PC-9 (cell line): ENCODE results near the gene GRIPAP1. TPM values are rescaled to one million over a fixed set of nuclear protein-coding genes. Genes with fewer than 3 reads are reported as not detected.

Experiments
- BruUV-seq: library from RNA; stranded (reverse); fragments of 400-500 nt; replicated peaks from 2 replicates; lab custom pipeline; 2021; lab: Mats Ljungman, UMichigan
- CTCF ChIA-PET: fragments of 300-600 bp; sonication (Branson Sonifier 250); formaldehyde crosslinking; loops from one replicate; lab custom pipeline; 2022; ENCODE audit warnings: antibody characterized with exemption; lab: Charles Lee
- POLR2A ChIA-PET: fragments of 300-600 bp; sonication (Branson Sonifier 250); formaldehyde crosslinking; loops from one replicate; lab custom pipeline; 2022; ENCODE audit warnings: antibody characterized with exemption; ENCODE audit not compliant: unreplicated experiment; lab: Charles Lee
- DNase-seq, 2 experiments: peaks; one replicate each; pipeline versions ENCODE4 v3.0.0 to v3.0.0-alpha.2; 2015 to 2022; ENCODE audit warnings: mixed read lengths in 1 of 2
- H2AFZ ChIP-seq: fragments of 200-600 bp; sonication (generic); 2 replicates; pipeline ENCODE4 v1.8.1; 2017; ENCODE audit warnings: antibody characterized with exemption
- H3F3A ChIP-seq: fragments of 200-600 bp; sonication (generic); 2 replicates; pipeline ENCODE4 v1.8.1; 2017; ENCODE audit warnings: antibody characterized with exemption, mild to moderate bottlenecking, low read depth; ENCODE audit not compliant: insufficient read depth
- H3K27ac ChIP-seq: fragments of 200-600 bp; sonication (generic); 2 replicates; pipeline ENCODE4 v1.6.1; 2016; ENCODE audit warnings: mixed run types
- H3K27me3 ChIP-seq: fragments of 200-600 bp; sonication (generic); 2 replicates; pipeline ENCODE4 v1.6.1; 2016; ENCODE audit warnings: low read depth, mixed run types; ENCODE audit not compliant: insufficient read depth
- H3K36me3 ChIP-seq: fragments of 200-600 bp; sonication (generic); 2 replicates; pipeline ENCODE4 v1.6.1; 2016; ENCODE audit warnings: low read depth, mixed run types
- H3K4me1 ChIP-seq: fragments of 200-600 bp; sonication (generic); replicated peaks from 2 replicates; pipeline ENCODE4 v1.6.1; 2016; ENCODE audit warnings: mixed run types; ENCODE audit not compliant: insufficient read depth
- H3K4me2 ChIP-seq: fragments of 200-600 bp; sonication (generic); 2 replicates; pipeline ENCODE4 v1.6.1; 2017; ENCODE audit warnings: mixed run types
- H3K4me3 ChIP-seq: fragments of 200-600 bp; sonication (generic); 2 replicates; pipeline ENCODE4 v1.6.1; 2016; ENCODE audit warnings: mixed run types
- H3K79me2 ChIP-seq: fragments of 200-600 bp; sonication (generic); 2 replicates; pipeline ENCODE4 v1.6.1; 2017; ENCODE audit warnings: low read depth, mixed run types
- H3K9me2 ChIP-seq: fragments of 200-600 bp; sonication (generic); 2 replicates; pipeline ENCODE4 v1.8.1; 2017; ENCODE audit warnings: mild to moderate bottlenecking; ENCODE audit not compliant: insufficient read depth
- H3K9me3 ChIP-seq: fragments of 200-600 bp; sonication (generic); 2 replicates; pipeline ENCODE4 v1.8.1; 2016; ENCODE audit warnings: low read depth; ENCODE audit not compliant: insufficient read depth
- H4K20me1 ChIP-seq: fragments of 200-600 bp; sonication (generic); 2 replicates; pipeline ENCODE4 v1.8.1; 2017; ENCODE audit not compliant: insufficient read depth
- EZH2 ChIP-seq: fragments of 200-600 bp; sonication (generic); IDR thresholded peaks from 2 replicates; pipeline ENCODE4 v1.8.0; 2017; ENCODE audit warnings: antibody characterized with exemption, low read depth
- intact Hi-C: fragments of 100-400 bp; cut with micrococcal nuclease; formaldehyde crosslinking; loops from one replicate; pipeline ENCODE4 v1.10.0; 2022; ENCODE audit not compliant: unreplicated experiment
- total RNA-seq: library from RNA; stranded (reverse); gene quantifications from 2 replicates; pipeline ENCODE4 v1.2.3, GENCODE V29; 2021
- TF ChIP-seq, protein P1 (sequence below): fragments of 200-600 bp; sonication (generic); conservative IDR thresholded peaks from 2 replicates; pipeline ENCODE4 v1.6.1; 2017; ENCODE audit warnings: mixed run types, antibody characterized with exemption, mild to moderate bottlenecking, moderate library complexity

Gene GRIPAP1
- total RNA-seq, 1 experiment from 2014 or later = 33.6 TPM

- H4K20me1 ChIP-seq = no peaks in the 10 kb centered on the region
- no peak overlapping the region for H3K4me2 ChIP-seq
- POLR2A ChIA-PET = no interaction called here
- no peaks in the 10 kb centered on the region for H3F3A ChIP-seq
- H3K9me2 ChIP-seq = no peaks in the 10 kb centered on the region
- H3K79me2 ChIP-seq = no peaks in the 10 kb centered on the region
- H3K9me3 ChIP-seq = no peaks in the 10 kb centered on the region
- H3K27ac ChIP-seq = no peak overlapping the region
- no peak overlapping the region for H3K4me3 ChIP-seq
- BruUV-seq = no TSS peak
- no peak overlapping the region for H2AFZ ChIP-seq
- H3K36me3 ChIP-seq = no peaks in the 10 kb centered on the region
- TF ChIP-seq EZH2 = no peak
- TF ChIP-seq, protein P1, sequence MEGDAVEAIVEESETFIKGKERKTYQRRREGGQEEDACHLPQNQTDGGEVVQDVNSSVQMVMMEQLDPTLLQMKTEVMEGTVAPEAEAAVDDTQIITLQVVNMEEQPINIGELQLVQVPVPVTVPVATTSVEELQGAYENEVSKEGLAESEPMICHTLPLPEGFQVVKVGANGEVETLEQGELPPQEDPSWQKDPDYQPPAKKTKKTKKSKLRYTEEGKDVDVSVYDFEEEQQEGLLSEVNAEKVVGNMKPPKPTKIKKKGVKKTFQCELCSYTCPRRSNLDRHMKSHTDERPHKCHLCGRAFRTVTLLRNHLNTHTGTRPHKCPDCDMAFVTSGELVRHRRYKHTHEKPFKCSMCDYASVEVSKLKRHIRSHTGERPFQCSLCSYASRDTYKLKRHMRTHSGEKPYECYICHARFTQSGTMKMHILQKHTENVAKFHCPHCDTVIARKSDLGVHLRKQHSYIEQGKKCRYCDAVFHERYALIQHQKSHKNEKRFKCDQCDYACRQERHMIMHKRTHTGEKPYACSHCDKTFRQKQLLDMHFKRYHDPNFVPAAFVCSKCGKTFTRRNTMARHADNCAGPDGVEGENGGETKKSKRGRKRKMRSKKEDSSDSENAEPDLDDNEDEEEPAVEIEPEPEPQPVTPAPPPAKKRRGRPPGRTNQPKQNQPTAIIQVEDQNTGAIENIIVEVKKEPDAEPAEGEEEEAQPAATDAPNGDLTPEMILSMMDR = no peak
- intact Hi-C loops = no loop called here
- no peaks in the 10 kb centered on the region for H3K4me1 ChIP-seq
- CTCF ChIA-PET = no interaction called here
- DNase-seq = no peak
- H3K27me3 ChIP-seq = no peaks in the 10 kb centered on the region
Measured at GRCh38 chrX:48969471-48969870, 32.6 kb downstream of the GRIPAP1 start.

- CTCF ChIA-PET = no interaction called here
- H3K4me1 ChIP-seq = no peaks in the 10 kb centered on the region
- H2AFZ ChIP-seq = no peak overlapping the region
- no peaks in the 10 kb centered on the region for H3K79me2 ChIP-seq
- no TSS peak for BruUV-seq
- H3K9me2 ChIP-seq = no peaks in the 10 kb centered on the region
- H3K4me3 ChIP-seq = no peak overlapping the region
- no peaks in the 10 kb centered on the region for H3K36me3 ChIP-seq
- H3F3A ChIP-seq = no peaks in the 10 kb centered on the region
- TF ChIP-seq EZH2 = no peak
- TF ChIP-seq, protein P1 = no peak
- POLR2A ChIA-PET = no interaction called here
- H3K27me3 ChIP-seq = no peaks in the 10 kb centered on the region
- intact Hi-C loops = no loop called here
- no peak overlapping the region for H3K4me2 ChIP-seq
- DNase-seq = no peak
- no peaks in the 10 kb centered on the region for H4K20me1 ChIP-seq
- no peaks in the 10 kb centered on the region for H3K9me3 ChIP-seq
- H3K27ac ChIP-seq = no peak overlapping the region
Measured at GRCh38 chrX:48968377-48968776, 33.7 kb downstream of the GRIPAP1 start.

DNA sequence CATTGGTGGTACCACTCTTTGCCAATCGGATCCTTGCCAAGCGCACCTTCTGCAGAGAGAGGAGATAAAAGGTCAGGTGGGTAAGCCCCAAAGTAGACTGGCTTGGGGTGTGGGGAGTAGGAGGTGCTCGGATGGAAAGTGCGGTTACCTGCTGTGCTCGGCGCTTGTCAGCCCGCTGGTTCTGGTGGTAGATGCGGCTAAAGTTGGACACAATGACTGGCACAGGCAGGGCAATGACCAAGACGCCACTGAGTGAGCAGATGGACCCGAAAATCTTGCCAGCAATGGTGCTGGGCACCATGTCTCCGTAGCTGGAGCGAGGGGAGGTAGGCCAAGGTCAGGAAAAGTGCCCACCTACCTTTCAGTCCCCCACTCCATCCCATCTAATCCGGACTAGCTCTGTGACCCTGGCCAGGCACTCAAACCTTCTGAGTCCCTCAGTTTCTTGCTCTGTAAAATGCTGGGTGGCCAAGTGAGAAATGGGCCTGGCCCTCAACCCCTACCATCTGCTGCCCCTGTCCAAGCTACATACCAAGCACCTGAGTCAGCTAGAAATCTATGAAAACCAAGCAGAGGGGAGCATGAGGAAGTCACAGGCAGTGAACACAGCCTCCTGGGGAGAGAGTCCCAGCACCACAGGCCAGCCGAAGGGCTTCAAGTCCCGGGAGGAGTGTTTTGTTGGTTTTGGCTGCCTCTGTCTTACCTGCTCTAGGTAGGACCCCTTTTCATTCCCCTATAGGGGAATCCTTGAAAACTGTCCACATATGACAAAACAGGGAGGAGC lies 35.1 kb downstream of the GRIPAP1 start:
- no peaks in the 10 kb centered on the region for H3K79me2 ChIP-seq
- TF ChIP-seq, protein P1 = no peak
- no peak for TF ChIP-seq EZH2
- H3K9me3 ChIP-seq = no peaks in the 10 kb centered on the region
- POLR2A ChIA-PET = no interaction called here
- DNase-seq = no peak
- no peaks in the 10 kb centered on the region for H4K20me1 ChIP-seq
- H3K27ac ChIP-seq = no peak overlapping the region
- H3F3A ChIP-seq = no peaks in the 10 kb centered on the region
- BruUV-seq = no TSS peak
- H3K4me3 ChIP-seq = no peak overlapping the region
- intact Hi-C loops = no loop called here
- no peaks in the 10 kb centered on the region for H3K36me3 ChIP-seq
- H3K27me3 ChIP-seq = no peaks in the 10 kb centered on the region
- CTCF ChIA-PET = no interaction called here
- H3K9me2 ChIP-seq = no peaks in the 10 kb centered on the region
- no peak overlapping the region for H2AFZ ChIP-seq
- H3K4me2 ChIP-seq = no peak overlapping the region
- H3K4me1 ChIP-seq = no peaks in the 10 kb centered on the region
